ENCODE data around the gene MLYCD.

Gene MLYCD

DNA sequence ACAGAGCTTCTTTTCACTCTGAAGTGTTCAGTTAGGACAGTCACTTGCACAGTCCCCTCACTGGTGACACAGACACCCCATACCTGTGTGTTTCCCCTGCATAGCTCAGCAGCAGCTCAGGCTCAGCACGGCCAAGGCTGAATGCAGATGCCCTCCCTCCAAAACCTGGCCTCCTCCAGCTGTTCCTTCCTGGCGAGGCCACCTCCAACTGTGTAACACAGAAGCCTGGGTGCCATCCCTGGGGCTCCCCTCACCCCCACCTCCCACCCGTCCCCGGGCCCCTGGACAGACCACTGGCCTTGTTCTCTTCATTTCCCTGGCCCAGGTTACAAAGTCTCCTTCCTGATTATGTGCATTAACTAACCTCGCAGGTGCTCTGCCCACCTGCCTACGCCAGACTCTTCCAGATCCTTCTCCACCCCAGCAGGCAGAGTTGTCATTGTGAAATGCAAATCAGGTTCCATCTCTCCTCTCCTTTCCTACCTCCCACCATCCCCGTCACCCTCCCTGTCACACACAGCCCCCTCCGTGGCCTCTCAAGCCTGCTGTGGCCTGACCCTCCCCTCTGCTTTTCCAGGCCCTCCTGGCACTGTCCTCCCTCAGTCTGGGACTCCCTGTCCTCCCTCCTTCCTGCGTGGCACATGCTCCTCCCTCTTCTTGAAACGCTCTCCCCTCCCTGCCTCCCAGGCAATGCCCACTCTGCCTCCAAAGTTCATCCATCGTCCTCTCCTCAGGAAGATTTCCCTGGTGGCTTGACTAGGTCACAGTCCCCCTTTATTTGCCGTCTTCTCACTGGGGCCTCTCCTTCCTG is 26.4 kb downstream of the MLYCD start:
- peak in 8 of 56 donors; percentile 9 to 44 (median 28) for DNase-seq

- no peak for DNase-seq
Observed at GRCh38 chr16:83925957-83926725, 27.2 kb downstream of the MLYCD start.

DNA sequence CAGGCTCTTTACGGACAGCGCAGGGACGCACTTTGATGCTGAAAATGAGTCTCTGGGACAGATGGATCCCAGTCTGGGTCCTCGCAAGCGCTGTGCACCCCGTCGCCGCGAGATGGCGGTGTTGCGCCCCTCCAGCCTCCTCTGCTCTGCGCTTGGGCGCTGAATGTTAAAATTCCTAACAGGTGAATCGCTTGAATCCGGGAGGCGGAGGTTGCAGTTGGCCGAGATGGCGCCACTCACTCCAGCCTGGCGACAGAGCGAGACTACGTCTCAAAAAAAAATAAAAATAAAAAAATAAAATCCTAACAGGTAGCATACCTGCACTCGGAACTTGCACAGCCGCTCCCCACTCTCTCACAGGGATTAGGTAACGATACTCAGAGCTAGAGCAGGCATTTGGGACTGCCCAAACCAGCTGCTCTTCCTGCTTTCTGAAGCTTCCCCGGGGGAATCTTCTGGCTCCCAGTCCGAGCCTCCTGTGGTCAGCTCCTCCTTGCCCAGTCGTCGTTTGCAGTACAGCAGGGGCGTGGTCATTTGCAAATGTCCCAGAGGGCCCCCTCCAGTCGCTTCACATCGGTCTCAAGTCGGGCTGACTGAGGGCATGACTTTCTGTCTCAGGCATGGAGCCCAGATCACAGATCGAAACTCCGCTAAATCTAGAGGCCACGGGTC is 27.9 kb downstream of the MLYCD start:
- peak in 48 of 56 donors; percentile 5 to 85 (median 43) for DNase-seq

DNA sequence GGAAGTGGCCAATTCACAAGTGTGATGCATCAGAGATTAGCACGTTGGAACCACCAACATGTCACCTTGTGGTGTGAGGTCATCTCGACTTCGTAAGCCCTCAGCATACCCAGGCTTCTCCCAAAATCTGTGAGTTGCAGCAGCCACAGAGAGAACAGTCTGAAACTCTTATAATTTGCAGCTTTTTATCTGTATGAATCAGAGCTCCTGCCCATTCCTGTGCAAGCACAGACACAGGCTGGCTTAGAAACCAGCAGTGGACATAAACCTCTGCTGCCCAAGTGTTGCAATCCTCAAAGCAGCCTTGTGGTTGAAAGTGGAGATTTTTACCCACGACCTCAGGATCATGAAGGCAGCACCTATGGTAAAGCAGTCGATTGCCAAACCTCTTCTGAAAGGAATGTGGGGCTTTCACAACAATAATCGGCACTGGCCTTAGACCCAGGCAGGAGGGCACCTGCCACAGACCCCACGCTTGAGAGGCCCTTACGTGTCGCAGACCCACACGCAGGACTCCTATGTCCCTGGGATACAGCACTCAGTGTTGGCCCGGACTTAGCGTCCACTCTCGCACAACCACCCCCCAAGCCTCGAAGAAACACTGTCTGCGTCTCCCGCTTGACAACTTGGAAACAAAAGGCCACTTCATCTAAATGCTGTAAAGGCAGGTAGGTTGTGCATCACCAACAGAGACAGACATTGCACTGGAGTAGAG is 29.6 kb downstream of the MLYCD start:
- no peak for DNase-seq

GRCh38 chr16:83929811-83930555 is 31.1 kb downstream of the MLYCD start:
- no peak for DNase-seq

DNA sequence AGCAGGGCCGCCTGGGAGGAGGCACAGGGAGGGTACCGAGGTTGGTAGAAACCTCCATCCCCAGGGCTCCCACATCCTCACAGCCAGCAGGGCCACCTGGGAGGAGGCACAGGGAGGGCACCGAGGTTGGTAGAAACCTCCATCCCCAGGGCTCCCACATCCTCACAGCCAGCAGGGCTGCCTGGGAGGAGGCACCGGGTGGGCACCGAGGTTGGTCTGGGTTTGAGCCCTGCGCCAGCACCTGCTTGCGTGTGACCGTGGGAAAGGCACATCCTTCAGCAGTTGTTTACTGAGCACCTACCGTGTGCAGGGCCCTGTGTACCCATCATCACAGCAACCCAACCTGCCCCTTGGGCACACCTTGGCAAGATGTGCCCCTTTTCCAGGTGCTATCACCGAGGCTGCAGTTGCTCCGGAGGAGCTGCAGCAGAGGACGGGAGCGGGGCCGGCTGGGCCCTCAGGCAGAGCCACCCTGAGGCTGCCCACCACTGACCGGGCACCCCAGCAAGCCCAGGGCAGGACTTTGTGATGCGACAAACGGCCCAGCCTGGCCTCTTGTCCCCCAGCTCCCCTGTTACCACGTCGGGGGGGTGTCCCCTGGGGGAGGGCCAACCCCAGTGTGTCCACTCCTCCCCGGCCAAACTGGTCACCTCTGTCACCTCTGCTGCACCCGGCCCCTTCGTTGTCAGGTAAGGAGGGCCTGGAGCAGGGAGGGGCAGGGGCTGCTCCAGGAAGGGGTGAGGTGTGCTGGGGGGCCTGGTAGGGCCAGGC is 32.0 kb downstream of the MLYCD start:
- no peak for DNase-seq

DNA sequence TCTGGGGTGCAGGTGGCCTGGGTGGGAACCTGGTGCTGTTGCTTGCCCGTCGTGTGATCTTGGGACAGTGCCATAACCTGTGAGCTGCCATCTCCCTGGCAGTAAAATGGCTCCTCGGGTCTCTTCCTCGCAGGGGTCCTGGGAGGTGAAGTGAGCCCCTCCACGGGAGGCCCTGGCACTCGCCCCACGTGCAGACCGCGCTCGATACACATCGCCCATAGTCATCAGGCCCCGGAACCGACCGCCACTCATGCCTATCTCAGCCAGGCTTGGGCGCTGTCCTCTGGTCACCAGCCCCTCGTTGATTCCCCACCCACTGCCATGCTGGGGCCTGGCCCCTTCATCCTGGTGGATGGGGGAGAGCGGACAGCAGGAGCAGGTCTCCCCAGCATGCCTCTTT is 32.6 kb downstream of the MLYCD start:
- no peak for DNase-seq

- no peak for DNase-seq
Observed at GRCh38 chr16:83932304-83932703, 33.4 kb downstream of the MLYCD start.

DNA sequence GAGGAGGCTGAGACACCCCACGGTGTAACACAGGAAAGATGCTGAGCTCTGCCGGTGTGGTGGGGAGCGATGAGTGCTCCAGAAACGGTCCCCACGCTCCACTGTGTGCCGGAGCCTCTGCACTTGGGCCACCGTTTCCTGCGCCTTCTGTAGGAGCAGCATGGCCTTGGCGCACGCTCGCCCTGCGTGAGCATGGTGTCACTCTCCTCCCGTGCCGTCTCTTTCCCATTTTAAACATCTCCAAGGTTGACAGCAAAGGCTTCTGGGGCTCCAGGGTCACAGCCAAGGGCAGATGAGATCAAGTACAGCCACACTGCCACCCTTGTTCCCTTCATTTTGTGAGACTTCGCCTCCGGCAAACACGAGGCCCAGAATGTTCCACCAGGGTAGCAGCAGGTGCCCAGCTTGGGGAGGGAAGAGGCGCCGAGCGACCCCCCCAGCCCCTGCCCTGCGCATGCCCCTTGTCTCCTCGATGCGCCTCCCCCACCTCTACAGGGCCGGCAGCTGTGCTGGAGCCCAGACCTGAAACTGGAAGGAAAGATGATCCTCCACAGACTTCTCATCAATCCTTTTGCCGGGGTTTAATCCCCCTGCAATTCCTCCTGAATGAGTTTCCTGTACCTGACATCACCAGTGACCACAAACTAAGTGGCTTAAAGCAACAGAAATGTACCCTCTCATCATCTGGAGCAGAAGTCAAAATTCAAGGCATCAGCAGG is 34.2 kb downstream of the MLYCD start:
- DNase-seq: no peak

GRCh38 chr16:83933885-83934683 is 35.2 kb downstream of the MLYCD start:
- peak in 32 of 56 donors; percentile 7 to 80 (median 36) for DNase-seq

DNA sequence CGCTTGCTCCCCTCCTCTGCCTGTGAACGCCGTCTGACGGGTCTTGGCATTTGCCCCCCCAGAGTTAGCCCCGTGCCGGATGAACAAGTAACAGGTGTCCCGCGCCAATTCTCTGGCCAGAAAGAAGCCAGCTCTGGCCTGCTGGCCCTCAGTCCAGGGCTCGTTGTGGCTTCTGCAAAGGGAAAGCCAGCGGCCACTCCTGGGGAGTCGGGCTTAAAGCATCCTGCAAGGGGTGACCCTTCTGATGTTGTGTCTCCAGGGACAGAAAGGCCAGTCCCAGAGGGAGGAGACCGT is 35.7 kb downstream of the MLYCD start:
- no peak for DNase-seq

- no peak for DNase-seq
Observed at GRCh38 chr16:83935005-83935857, 36.3 kb downstream of the MLYCD start.

GRCh38 chr16:83935858-83936255 is 36.9 kb downstream of the MLYCD start:
- no peak for DNase-seq

- DNase-seq: no peak
Observed at GRCh38 chr16:83936581-83937165, 37.8 kb downstream of the MLYCD start.

DNA sequence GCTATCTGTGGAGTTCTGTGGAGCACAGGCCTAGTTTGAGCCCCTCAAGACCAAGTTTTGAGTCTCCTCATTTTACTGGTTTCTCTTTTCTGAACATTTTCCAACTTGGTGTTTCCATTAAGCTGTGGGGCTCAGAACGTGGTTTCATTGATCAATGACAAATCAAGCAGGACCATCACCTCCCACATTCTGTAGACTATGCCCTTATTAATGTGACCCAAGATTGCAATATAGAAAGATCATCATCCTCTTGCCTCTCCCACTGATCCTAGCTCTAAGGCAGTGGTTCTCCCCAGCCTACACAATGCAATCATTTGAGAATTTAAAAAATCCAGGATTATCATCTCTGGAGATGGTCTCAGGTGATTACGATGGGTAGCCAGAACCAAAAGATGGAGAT is 38.4 kb downstream of the MLYCD start:
- no peak for DNase-seq

GRCh38 chr16:83937922-83938885 is 39.3 kb downstream of the MLYCD start:
- DNase-seq: no peak
